HG03460 (cell line): ENCODE measurements around the gene AFG1L.
"Not testable (repeated sequence)": the region's sequence is repeated elsewhere in the genome, so short reads cannot be mapped to it uniquely, and the experiment has no call there.

Experiments
- ATAC-seq: cut with Tn5 transposase; IDR thresholded peaks from one replicate; pipeline ENCODE4 v1.9.1; 2021; ENCODE audit not compliant: unreplicated experiment

AFG1L gene

GRCh38 chr6:108407904-108408827, 113.3 kb downstream of the AFG1L start:
- ATAC-seq, result no peak

- ATAC-seq, result no peak
These were observed 114.0 kb downstream of the AFG1L start for GRCh38 chr6:108408861-108409260.

- ATAC-seq, result not testable (repeated sequence)
These were observed 121.4 kb downstream of the AFG1L start for GRCh38 chr6:108416047-108416833.

GRCh38 chr6:108417027-108417426, 122.2 kb downstream of the AFG1L start:
- no peak for ATAC-seq

GRCh38 chr6:108419474-108419873, 124.6 kb downstream of the AFG1L start:
- no peak for ATAC-seq

- ATAC-seq, result no peak
These were observed 125.2 kb downstream of the AFG1L start for GRCh38 chr6:108419934-108420609.

GRCh38 chr6:108421366-108421765, 126.5 kb downstream of the AFG1L start:
- ATAC-seq, result no peak

GRCh38 chr6:108423982-108424705, 129.3 kb downstream of the AFG1L start:
- ATAC-seq, result no peak

GRCh38 chr6:108425428-108425827, 130.6 kb downstream of the AFG1L start:
- ATAC-seq, result no peak

- ATAC-seq, result no peak
These were observed 137.3 kb downstream of the AFG1L start for GRCh38 chr6:108432143-108432542.

GRCh38 chr6:108432792-108433191, 137.9 kb downstream of the AFG1L start:
- no peak for ATAC-seq

GRCh38 chr6:108434222-108434621, 139.4 kb downstream of the AFG1L start:
- no peak for ATAC-seq

GRCh38 chr6:108435391-108435790, 140.5 kb downstream of the AFG1L start:
- no peak for ATAC-seq

GRCh38 chr6:108436771-108437170, 141.9 kb downstream of the AFG1L start:
- no peak for ATAC-seq

GRCh38 chr6:108437821-108438220, 143.0 kb downstream of the AFG1L start:
- ATAC-seq, result no peak

GRCh38 chr6:108438918-108439317, 144.1 kb downstream of the AFG1L start:
- no peak for ATAC-seq

- ATAC-seq, result no peak
These were observed 146.3 kb downstream of the AFG1L start for GRCh38 chr6:108441141-108441540.

- ATAC-seq, result no peak
These were observed 148.1 kb downstream of the AFG1L start for GRCh38 chr6:108442770-108443520.

- ATAC-seq, result no peak
These were observed 151.8 kb downstream of the AFG1L start for GRCh38 chr6:108446629-108447150.

- ATAC-seq, result no peak
These were observed 153.6 kb downstream of the AFG1L start for GRCh38 chr6:108448481-108448880.
